Neural cell (in vitro differentiated cells): ENCODE results near the gene QPCT.

Source experiments
- EP300 ChIP-seq: fragments of 450-650 bp; conservative IDR thresholded peaks from 2 replicates; pipeline ENCODE4 v1.6.1; 2014; ENCODE audit warnings: antibody characterized with exemption, mild to moderate bottlenecking, moderate library complexity; ENCODE audit not compliant: poor library complexity, severe bottlenecking
- EZH2 ChIP-seq: fragments of 200-600, 300-800 bp; shearing (Covaris generic), sonication (generic); IDR thresholded peaks from 2 replicates; pipeline ENCODE4 v1.6.1; 2014; ENCODE audit warnings: antibody characterized with exemption, low read length, borderline replicate concordance, mild to moderate bottlenecking; ENCODE audit not compliant: insufficient read depth, poor library complexity, severe bottlenecking
- POLR2AphosphoS5 ChIP-seq: IDR thresholded peaks from 2 replicates; pipeline ENCODE4 v1.6.1; 2012
- RAD21 ChIP-seq: fragments of 450-650 bp; conservative IDR thresholded peaks from 2 replicates; pipeline ENCODE4 v1.6.1; 2014; ENCODE audit warnings: antibody characterized with exemption, mild to moderate bottlenecking, moderate library complexity
- REST ChIP-seq: IDR thresholded peaks from 2 replicates; pipeline ENCODE4 v1.6.1; 2012; ENCODE audit warnings: borderline replicate concordance
- SMC3 ChIP-seq: fragments of 450-650 bp; conservative IDR thresholded peaks from 2 replicates; pipeline ENCODE4 v1.6.1; 2014; ENCODE audit warnings: antibody characterized with exemption, mild to moderate bottlenecking, moderate library complexity; ENCODE audit not compliant: poor library complexity
- TF ChIP-seq, protein P1 (sequence below): fragments of 450-650 bp; IDR thresholded peaks from 2 replicates; pipeline ENCODE4 v1.5.1; 2014; ENCODE audit warnings: antibody characterized with exemption, mild to moderate bottlenecking, moderate library complexity; ENCODE audit not compliant: poor library complexity, severe bottlenecking

DNA sequence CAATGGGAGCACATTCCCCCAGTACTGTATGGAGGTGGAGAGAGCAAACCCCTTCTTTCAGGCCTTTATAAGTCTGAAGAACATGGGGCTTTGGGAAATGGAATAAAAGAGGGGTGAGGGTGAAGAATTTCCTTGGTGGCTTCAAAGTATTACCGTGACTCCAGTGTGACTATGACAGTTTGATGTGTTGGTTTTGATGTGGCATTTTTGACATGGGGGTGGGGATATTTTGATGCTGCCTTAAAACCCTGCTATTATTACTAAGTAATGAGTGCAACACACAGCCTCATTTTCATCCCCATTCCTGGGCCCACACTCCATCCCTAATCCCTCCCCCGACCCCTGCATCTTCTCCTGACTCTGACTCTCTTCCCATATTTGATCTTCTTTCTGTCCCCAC is 23.6 kb downstream of the QPCT start:
- TF ChIP-seq SMC3 (no peak), EP300 (no peak), RAD21 (no peak), REST (no peak), EZH2 (no peak), POLR2AphosphoS5 (no peak)
- TF ChIP-seq, protein P1, sequence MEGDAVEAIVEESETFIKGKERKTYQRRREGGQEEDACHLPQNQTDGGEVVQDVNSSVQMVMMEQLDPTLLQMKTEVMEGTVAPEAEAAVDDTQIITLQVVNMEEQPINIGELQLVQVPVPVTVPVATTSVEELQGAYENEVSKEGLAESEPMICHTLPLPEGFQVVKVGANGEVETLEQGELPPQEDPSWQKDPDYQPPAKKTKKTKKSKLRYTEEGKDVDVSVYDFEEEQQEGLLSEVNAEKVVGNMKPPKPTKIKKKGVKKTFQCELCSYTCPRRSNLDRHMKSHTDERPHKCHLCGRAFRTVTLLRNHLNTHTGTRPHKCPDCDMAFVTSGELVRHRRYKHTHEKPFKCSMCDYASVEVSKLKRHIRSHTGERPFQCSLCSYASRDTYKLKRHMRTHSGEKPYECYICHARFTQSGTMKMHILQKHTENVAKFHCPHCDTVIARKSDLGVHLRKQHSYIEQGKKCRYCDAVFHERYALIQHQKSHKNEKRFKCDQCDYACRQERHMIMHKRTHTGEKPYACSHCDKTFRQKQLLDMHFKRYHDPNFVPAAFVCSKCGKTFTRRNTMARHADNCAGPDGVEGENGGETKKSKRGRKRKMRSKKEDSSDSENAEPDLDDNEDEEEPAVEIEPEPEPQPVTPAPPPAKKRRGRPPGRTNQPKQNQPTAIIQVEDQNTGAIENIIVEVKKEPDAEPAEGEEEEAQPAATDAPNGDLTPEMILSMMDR = no peak
